Gastrocnemius medialis (tissue), 4 donors: Measurements from ENCODE around the gene ERCC6L2.

ENCODE experiments used
- CTCF ChIP-seq, 5 experiments: fragments of 450-650 bp in 3 of 5; fragments of 200-600 bp in 2 of 5; sonication (generic) in 2 of 5; IDR thresholded peaks in 4 of 5; conservative IDR thresholded peaks in 1 of 5; 1 replicate in 4 of 5; 2 replicates in 1 of 5; pipeline ENCODE4 v1.5.1; 2016 to 2019; ENCODE audit warnings: antibody characterized with exemption in 5 of 5, mild to moderate bottlenecking in 3 of 5, moderate library complexity in 3 of 5
- POLR2A ChIP-seq, 2 donors: fragments of 450-650 bp; IDR thresholded peaks; one replicate each; pipeline ENCODE4 v1.6.1; 2017; ENCODE audit warnings: antibody characterized with exemption in 2 of 2, mild to moderate bottlenecking in 2 of 2, moderate library complexity in 2 of 2

- TF ChIP-seq CTCF (IDR thresholded peaks at IDR 0.05 in 4 of 5, conservative IDR thresholded peaks at IDR 0.05 in 1 of 5) (peak in 1 of 5 experiments; percentile 20), POLR2A (IDR thresholded peaks at IDR 0.05) (no peak)
Measured at GRCh38 chr9:95938724-95939123, 63.2 kb downstream of the ERCC6L2 start.
